G401 (cell line): ENCODE data around the gene VPS11. TPM values are rescaled to one million over a fixed set of nuclear protein-coding genes. Genes with fewer than 3 reads are reported as not detected.
"Not testable (repeated sequence)": the region's sequence is repeated elsewhere in the genome, so short reads cannot be mapped to it uniquely, and the experiment has no call there.

Source experiments
- DNase-seq: peaks from one replicate; pipeline ENCODE4 v3.0.0-alpha.2; 2015; ENCODE audit warnings: low spot score
- in situ Hi-C: cut with HindIII; loops from 2 replicates; pipeline ENCODE4 v1.10.0; 2016; ENCODE audit warnings: low sequenced_read_pairs, mixed read lengths
- total RNA-seq: library from RNA; depleted of rRNA; stranded (reverse); fragments of >200 nt; shearing (Covaris generic); gene quantifications from 2 replicates; pipeline ENCODE4 v1.2.3, GENCODE V29; 2014

VPS11 gene
- total RNA-seq, 1 experiment from 2014 or later, result 19.9 TPM

DNA sequence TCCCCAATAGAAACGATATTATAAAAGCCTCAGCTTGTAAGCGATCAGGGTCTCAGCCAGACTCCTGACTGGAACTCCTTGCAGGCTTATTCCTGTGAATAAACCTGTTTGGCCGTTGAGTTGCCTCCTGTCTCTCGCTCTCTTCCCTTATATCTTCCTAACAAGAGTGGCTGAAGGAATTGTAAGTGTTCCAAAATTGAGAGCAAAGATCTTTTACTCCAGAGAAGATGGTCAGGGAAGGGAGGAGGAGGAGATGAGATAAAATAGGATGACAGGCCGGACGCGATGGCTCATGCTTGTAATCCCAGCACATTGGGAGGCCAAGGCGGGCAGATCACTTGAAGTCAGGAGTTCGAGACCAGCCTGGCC lies 35.7 kb upstream of the VPS11 start:
- DNase-seq, result no peak
- in situ Hi-C loops, result no loop called here

- DNase-seq, in situ Hi-C loops: not testable (repeated sequence)
Observed at GRCh38 chr11:119033421-119033820, 34.2 kb upstream of the VPS11 start.

- in situ Hi-C loops, result no loop called here
- DNase-seq, result no peak
Observed at GRCh38 chr11:119034813-119035212, 32.8 kb upstream of the VPS11 start.

GRCh38 chr11:119038884-119039283 lies 28.7 kb upstream of the VPS11 start:
- in situ Hi-C loops, result no loop called here
- no peak for DNase-seq

- in situ Hi-C loops, DNase-seq: not testable (repeated sequence)
Observed at GRCh38 chr11:119039471-119039870, 28.1 kb upstream of the VPS11 start.

- in situ Hi-C loops, result no loop called here
- no peak for DNase-seq
Observed at GRCh38 chr11:119041821-119042514, 25.6 kb upstream of the VPS11 start.

GRCh38 chr11:119042927-119043326 lies 24.7 kb upstream of the VPS11 start:
- DNase-seq, result no peak

DNA sequence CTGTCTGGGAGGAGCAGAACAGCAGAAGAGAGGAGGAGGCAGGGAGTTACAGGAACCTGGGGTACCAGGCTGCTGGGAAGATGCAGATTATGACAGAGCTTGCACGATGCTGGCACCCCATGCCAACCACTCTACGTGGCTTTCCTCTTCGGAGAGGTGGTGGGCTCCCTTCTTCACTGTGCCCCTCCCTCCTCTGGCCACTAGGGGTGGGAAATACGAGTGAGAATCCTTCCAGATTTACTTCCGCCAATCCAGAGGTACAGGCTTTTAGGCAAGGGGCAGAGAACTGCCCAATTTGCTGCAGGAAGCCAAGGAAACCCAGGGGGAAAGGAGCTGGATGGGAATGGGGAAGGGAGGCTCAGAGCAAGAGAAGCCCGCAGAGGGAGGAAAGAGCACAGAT lies 22.9 kb upstream of the VPS11 start:
- DNase-seq, result no peak
- in situ Hi-C loops, result no loop called here

More at GRCh38 chr11:119042927-119043326, 24.7 kb upstream of the VPS11 start:
- in situ Hi-C loops, result no loop called here

GRCh38 chr11:119046489-119046888 lies 21.1 kb upstream of the VPS11 start:
- in situ Hi-C loops, result no loop called here
- no peak for DNase-seq

DNA sequence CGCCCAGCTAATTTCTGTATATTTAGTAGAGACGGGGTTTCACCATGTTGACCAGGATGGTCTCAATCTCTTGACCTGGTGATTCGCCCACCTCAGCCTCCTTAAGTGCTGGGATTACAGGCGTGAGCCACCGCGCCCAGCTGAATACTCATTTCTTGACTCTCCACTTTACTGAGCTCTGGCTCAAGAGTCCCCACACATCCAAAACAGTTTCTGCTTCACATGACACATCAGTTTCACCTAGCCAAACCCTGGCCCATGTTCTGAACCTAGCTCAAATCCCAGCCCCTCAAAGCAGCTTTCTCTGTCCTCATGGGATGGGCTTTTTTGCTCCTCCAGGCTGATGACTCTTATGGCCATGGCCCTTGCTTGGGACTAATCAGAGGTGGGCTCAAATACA lies 20.4 kb upstream of the VPS11 start:
- in situ Hi-C loops, result no loop called here
- DNase-seq, result no peak

DNA sequence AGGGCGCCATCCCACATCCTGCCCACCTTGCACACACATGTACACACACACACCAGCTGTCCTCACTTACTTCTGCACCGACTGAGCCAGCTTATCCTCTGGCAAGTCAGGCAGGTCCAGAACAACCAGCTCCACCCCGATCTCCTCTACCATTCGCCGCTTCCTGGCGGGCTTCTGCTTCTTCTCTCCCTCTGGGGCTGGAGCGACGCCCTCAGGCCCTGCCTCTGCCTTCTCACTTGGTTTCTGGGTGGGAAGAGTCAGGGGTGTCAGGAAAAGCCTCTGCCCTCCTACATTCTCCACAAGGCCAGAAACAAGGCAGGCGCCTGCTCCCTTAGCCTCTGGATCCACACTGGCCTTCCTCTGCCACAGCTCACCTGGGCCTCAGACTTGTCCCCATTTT lies 19.0 kb upstream of the VPS11 start:
- in situ Hi-C loops, result no loop called here
- no peak for DNase-seq

DNA sequence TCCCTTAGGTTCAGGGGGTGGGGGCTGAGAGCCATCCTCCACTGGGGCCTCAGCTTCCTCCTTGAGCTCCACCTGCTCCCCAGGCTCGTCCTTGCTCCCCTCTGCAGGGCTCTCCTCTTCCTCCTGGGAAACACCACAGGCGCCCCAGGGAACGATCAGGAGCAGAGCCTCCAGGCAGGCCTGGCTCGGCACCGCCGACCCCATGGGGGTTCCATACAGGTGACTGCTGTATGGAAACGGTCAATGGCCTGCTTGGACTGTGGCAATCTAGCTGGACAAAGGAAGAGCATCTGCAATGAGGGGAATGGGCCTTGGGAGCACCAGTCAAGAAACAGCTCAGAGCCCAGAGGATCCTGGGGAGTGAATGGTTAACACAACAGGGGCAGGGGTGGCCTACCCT lies 18.5 kb upstream of the VPS11 start:
- in situ Hi-C loops, result no loop called here
- DNase-seq, result no peak

DNA sequence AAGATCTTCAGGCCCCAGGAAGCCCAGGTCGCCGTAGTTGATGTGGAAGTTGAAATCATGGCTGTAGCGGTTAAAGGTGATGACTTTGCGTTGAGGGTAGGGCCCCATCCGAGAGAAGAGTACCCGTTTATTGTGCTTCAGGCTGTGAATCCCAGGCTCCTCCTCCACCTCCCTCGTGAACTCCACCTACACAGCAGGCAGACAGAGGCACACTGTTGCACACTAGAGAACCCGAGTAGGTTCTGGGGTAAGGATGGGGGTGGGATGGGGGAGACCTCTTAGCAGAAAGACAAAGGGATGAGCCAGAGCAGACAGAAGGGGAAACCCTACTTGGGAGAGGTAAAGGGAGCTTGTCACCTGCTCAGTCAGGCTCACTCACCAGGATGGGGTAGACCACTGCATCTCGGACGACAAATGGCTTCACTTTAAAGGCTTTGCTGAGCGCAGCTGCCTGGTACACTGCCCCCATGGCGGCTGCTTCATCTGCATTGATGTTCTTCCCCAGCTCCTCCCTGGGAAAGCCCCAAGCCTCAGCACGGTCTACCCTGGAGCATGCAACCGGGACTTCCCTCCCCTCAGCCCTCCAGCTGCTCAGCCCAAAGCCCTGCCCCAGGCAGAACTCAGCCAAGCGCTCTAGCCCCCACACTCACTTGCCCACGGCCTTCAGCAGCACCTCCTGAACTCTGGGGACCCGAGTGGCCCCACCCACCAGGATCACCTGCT lies 16.0 kb upstream of the VPS11 start:
- in situ Hi-C loops, result no loop called here

DNA sequence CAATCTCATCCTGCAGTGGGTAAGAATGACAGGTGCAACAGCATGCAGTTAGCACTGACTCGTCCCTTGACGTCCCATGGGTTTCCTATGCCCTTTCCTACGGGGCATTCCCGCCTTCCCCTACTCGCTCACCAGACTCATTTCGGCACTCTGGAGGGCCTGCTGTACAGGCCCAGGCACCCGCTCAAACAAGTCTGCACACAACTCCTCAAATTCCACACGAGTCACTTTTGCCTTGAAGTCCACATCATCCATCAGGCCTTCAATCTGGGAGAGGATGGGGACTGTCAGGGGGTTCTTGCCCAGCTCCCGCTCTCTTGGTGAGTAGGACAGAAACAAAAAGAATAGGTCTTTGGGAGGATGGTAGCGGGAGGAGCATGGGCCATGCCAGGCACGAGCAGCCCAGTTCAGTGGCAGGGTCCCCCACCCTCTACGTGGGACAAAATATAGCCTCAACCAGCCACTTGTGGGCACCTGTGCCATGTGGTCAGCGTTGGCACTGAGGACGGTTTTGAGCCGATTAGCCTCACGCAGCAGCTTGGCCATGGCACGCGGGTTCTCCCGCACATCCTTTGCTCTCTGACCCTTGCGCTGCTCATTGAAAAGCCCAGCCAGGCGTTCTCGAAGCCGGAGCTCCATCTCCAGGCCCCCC lies 15.3 kb upstream of the VPS11 start:
- in situ Hi-C loops, result no loop called here
- DNase-seq, result no peak

More for the DNA sequence above, 16.0 kb upstream of the VPS11 start:
- DNase-seq, result no peak

GRCh38 chr11:119054418-119054817 lies 13.2 kb upstream of the VPS11 start:
- in situ Hi-C loops, result no loop called here
- no peak for DNase-seq

DNA sequence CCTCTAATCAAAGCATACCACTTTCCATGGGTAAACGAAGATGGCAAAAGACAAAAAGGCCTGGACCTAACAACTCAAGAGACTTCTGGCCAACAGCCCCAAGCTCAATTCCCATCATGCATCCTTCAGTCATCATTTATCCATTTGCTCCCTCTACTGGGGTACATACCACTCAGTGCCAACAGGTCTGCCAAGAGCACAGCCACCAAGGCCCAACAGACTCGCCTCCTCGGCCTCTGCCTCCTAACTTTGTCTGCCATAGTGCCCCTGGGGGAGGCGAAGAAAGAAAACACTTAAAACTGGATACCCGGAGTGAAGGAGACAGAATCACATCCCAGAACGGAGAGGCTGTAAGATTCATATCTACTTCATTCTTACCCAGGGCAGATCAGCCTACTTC lies 11.7 kb upstream of the VPS11 start:
- DNase-seq, result peak; percentile 14

GRCh38 chr11:119056421-119056999 lies 11.1 kb upstream of the VPS11 start:
- in situ Hi-C loops, result no loop called here
- DNase-seq, result peak; percentile 4

More for the DNA sequence above, 11.7 kb upstream of the VPS11 start:
- in situ Hi-C loops, result no loop called here

GRCh38 chr11:119057000-119057769 lies 10.4 kb upstream of the VPS11 start, which contains the start of gene HYOU1:
TSS of gene HYOU1 (minus strand) at chr11:119057205. CDS start at chr11:119056160, 1,045 bp downstream.
- peak; percentile 96 for DNase-seq

DNA sequence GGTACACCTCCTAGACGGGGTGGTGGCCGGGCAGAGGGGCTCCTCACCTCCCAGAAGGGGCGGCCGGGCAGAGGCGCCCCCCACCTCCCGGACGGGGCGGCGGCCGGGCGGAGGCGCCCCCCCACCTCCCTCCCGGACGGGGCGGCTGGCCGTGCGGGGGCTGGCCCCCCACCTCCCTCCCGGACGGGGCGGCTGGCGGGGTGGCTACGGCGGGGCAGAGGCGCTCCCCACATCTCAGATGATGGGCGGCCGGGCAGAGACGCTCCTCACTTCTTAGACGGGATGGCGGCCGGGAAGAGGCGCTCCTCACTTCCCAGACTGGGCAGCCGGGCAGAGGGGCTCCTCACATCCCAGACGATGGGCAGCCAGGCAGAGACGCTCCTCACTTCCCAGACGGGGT lies 8.5 kb upstream of the VPS11 start:
- in situ Hi-C loops, DNase-seq: not testable (repeated sequence)

More at GRCh38 chr11:119057000-119057769, 10.4 kb upstream of the VPS11 start, which contains the start of gene HYOU1:
- in situ Hi-C loops, result no loop called here
